Measurements from ENCODE around the gene SLC8A3.
"Not testable (repeated sequence)": the region's sequence is repeated elsewhere in the genome, so short reads cannot be mapped to it uniquely, and the experiment has no call there.

SLC8A3 gene, protein sequence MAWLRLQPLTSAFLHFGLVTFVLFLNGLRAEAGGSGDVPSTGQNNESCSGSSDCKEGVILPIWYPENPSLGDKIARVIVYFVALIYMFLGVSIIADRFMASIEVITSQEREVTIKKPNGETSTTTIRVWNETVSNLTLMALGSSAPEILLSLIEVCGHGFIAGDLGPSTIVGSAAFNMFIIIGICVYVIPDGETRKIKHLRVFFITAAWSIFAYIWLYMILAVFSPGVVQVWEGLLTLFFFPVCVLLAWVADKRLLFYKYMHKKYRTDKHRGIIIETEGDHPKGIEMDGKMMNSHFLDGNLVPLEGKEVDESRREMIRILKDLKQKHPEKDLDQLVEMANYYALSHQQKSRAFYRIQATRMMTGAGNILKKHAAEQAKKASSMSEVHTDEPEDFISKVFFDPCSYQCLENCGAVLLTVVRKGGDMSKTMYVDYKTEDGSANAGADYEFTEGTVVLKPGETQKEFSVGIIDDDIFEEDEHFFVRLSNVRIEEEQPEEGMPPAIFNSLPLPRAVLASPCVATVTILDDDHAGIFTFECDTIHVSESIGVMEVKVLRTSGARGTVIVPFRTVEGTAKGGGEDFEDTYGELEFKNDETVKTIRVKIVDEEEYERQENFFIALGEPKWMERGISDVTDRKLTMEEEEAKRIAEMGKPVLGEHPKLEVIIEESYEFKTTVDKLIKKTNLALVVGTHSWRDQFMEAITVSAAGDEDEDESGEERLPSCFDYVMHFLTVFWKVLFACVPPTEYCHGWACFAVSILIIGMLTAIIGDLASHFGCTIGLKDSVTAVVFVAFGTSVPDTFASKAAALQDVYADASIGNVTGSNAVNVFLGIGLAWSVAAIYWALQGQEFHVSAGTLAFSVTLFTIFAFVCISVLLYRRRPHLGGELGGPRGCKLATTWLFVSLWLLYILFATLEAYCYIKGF
- 0 to 0.04 (median 0) reads per million in 3 experiments for total RNA-seq

DNA sequence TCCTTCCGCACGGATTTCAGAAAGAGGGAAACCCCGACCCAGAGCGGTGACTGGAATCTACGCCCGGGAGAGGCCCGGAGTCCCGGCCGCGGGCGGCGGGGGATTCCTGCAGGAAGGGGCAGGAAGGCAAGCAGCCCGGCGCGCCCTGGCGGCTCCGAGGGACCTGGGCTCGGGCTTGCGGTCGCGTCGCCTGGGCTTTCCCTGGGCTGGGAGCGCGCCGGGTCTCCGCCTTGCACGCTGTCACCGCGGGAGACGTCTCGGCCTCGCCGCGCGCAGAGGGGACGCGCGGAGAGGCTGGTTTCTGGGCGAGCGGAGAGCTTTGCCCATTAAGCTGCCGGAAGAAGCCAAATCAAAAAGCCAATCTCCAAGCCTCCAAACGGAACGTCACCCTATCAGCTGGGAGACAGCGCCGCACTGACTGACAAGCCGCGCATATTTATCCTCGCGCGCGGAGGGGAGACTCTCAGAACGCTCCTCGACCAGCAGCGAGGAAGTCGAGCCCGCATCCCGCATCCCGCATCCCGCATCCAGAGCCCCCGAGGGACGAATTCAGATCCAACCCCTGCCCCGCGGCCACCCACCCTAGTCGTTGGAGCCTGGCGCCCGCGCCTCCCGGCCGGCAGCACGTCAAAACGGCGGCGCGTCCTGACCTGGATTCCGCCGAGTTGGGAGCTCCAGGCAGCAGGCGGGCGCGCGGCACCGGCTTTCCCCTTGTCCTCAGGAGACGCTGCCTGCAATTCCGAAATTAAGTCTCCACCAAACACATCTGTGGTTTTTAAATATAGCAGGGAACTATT is at the start of gene SLC8A3:
TSS of gene SLC8A3 (minus strand) at position 293 of the 797 bp plus-strand sequence. CDS start 20,529 bp downstream, outside the sequence.
- no peak for DNase-seq

DNA sequence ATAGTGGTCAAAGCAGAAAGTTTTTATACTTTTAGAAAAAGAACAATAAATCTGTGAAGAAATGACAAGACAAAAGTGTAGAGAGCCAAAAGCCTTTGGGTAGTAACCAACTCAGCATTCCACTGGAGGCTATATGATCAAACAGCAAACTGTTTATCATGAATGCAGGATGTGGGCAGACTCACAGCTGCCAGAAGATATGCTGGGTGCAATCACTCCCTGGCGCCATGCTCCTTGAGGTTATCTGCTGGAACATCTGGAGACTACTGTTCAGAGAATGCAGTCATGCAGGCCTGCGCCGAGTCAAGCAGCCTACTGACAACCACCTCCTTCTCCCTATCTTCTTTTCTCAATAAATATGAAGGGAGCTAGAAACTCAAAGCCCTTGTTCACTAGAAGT is 49.0 kb upstream of the SLC8A3 start:
- no peak for DNase-seq

DNA sequence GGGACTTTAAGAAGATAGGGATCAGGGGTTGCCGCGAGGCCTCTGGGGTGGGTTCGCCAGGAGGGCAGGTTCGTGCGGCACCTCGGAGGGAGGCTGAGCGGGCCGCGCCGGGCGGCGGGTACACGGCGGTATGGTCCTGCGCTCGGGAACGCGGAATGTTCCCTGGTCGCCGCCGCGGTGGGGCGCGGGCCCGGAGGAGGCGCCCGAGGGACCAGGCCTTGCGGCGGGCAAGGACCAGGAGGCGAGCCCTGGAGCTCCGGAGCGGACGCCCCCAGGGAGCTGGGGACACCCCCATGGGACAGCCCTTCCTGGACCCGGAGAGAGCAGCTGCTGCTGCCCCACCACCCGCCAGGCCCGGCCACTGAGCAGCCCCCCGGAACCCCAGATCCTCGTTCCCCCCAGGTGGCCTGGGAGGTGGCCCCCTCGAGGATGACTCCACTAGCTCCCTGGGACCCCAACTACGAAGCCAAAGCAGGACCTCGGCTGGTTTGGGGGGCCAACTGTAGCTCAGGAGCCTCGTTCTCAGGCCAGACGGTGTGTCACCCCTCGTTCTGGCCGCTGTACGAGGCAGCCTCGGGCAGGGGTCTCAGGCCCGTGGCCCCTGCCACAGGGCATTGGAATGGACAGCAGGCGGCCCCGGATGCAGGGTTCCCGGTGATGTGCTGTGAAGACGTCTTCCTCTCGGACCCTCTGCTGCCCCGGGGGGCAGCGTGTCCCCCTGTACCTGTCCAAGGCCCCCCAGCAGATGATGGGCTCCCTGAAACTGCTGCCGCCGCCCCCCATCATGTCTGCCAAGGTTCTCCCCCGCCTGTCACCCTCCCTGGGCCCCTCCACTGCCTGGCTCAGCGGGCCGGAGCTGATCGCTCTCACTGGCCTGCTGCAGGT is 45.6 kb upstream of the SLC8A3 start:
- DNase-seq: no peak

DNA sequence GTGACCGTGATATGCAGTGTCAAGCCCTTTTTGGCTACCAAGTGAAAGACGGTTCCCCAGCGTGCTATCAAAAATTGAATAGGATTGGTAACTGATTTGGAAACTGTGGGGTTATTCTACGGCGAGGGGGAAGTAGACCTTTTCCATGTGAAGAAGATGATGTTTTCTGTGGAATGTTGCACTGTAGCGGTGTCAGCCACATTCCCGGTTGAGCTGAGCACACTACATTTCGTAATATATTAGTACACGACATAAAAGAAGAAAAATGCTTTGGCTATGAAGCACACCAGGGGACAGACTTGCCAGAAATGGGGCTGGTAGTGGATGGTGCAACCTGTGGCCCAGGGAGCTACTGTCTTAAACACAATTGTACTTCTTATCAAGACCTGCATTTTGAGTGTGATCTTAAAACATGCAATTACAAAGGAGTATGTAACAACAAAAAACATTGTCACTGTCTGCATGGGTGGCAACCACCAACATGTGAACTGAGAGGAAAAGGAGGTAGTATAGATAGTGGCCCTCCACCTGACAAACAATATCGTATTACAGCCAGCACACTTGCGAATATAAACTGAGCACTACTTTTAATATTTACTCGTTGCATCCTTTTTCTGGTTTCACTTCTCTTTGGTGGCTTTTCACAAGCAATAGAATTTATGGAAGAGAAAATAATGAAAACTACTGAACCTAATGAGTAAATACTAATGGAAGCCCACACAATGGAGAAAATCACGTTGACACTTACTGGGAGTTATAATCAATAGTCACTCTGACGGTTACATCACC is 43.2 kb upstream of the SLC8A3 start:
- not testable (repeated sequence) for DNase-seq

DNA sequence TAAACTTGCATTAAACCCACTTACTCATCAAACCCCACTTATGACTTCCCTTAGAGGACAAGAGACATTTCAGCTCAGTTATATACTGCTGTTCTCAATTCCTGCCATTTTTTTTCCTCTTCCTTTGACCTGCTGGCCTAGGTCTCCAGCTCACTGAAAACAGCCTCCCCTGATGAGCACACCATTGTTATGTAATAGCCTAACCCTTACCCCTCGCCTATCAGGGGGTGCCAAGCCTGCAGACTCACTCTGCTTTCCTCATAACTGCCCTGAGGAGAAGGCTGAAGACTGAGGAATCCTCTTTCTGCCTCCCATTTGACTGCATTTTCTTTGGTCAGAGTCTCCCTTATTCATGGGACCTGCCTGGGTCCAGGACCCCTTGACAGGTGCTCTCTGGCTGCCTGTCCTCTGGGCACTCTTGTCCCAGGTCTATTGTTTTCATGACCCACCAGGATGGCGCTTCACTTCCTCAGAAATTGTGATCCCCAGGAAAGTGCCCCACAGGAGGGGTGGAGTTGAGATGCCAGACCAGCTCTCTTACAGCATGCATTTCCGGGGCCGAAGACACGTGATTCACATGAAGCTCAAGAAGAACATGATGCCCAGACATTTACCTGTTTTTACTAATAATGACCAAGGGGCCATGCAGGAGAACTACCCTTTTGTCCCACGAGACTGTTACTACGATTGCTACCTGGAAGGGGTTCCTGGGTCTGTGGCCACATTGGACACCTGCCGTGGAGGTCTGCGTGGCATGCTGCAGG is 41.3 kb upstream of the SLC8A3 start:
- not testable (repeated sequence) for DNase-seq

DNA sequence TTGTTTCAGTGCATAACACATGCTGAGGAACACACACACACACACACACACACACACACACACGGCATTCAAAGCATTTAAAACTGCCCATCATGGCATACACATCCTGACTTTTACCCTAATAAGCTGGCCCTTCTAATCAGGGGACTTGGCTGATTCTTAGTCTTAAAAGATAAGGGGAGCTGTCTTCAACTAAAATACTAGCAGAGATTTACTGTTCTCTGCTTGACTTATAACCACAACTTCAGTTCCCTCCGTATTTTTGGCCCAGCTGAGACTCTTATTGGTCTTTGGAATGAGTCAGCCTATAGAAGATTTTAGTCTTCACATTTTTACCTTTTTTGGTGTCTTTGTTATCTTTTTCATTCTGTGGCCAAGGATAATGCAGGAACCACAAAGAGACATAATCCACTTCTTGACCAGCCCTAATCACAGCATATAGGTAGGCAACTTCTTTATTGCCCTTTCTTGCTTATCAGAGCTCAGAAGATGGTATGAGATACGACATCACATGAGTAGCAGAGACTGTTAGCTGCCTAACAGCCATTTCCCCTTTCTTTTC is 25.1 kb upstream of the SLC8A3 start:
- no peak for DNase-seq

DNA sequence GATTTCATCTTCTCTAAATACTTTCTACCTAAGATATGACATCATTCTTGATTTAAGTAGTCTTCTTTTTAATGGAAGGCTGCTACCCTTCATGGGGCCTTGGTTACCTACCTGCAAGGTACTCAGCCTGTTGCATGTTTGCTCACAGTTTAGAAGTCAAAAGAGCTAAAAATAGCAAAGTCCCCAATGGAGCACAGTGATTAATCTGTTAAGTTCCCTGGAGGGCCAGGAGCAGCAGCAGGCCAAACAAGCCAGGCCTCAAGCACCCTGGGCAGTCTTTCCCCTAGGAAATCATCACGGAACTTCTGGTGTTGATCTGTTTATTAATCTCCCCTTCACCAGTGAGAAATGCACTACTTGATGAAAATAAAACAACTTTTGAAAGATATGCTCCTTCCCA is 24.0 kb upstream of the SLC8A3 start:
- DNase-seq: no peak

DNA sequence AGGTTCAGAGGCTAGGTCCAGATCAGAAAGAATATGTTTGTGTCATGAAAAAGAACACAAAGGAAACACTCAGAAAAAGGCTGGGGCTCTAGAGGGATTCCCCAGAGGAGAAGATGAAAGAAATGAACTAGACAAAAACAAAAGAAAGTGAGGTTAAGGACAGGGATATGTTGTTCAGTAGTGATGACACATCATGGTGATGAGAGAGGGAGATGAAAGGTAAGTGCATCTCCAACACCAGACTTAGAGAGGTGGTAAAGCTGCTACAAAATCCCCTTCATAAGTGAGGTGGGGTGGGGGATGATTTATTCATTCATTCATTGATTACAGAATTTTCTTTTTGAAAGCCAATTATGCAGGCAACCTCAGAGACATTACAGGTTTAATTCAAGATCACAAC is 19.6 kb upstream of the SLC8A3 start:
- DNase-seq: no peak

DNA sequence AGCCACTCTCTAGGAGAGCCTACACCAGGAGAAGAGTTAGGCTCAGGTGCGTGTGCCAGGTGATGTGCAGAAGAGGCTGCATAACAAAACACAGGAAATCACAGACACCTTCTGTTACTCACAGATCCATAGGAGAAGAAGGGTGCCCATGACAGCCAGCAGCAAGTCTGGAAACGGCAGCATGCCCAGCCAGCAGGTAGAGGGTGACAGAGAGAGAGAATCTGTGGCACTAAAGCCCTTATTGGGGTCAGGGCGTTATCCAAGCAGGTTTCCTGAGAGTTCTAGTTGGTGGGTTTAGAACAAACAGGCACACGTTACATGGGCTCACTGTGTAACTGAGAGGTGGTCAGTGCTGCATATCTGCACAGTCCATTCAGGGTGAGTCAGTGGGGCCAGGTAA is 14.9 kb upstream of the SLC8A3 start:
- no peak for DNase-seq

DNA sequence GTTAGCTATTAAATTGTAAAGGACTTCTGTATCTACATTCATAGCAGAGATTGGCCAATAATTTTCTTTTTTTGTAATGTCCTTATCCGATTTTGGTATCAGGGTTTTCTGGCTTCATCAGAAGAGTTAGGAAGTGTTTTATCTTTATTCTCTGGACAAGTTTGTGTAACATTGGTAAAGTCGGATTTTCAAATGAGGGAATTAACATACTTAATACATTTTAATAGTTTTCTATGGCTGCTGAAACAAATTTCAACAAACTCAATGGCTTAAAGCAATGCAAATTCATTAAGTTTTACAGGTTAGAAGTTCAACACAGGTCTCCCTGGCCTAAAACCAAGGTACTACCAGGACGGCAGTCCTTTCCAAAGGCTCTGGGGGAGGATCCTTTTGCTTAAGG is 13.2 kb upstream of the SLC8A3 start:
- no peak for DNase-seq

DNA sequence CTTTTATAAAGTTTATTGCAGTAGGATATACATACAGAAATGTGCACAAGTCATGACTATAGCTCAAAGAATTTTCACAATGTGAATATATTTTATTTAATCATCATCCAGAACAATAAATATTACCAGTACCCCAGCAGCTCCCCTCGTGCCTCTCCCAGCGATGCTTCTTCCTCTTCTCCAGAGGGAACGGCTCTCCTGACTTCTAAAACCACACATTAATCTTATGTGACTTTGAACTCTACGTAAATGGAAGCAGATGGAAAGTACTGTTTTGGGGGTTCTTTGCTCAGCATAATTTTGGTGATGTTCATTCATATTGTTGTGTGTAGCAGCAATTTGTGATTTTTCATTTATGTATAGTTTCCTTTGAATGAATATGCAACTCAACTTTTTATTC is 4.6 kb upstream of the SLC8A3 start:
- DNase-seq: no peak

DNA sequence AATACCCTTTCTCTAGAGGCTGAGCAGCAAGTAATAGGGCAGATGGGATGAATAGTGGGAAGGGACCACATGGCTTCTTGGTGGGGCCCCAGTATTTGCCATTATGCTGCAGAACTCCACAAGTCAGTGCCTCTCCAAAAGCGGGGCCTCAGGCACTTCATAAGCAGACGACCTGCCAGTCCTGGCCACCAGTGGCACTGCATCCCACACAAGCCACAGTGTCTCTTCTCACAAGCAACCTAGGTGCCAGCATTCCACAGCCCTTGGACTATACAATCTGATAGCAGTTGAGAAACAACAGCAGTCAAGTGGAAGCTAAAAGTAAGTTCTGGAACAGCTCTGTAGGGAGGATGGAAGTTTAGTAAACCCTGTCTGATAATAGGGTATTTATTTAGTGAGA is 4.2 kb upstream of the SLC8A3 start:
- no peak for DNase-seq

DNA sequence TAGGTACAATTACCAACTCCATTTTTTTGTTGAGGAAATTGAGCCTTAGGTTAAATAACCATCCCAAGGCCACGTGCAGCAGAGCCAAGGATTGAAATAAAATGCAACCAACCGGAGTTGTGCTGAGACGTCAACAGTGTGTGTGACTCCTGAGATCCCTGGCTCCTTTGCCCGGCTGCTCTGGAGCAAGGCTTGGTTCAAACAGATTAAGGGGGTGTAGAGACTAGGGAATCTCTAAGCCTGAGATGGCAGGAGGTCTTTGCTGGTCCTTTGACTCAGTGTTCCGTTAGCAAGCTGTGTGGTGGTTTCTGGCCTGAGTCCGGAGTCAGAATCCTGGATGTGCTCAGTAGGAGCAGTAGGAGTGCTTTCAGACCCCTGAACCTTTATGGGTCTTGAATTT is 1.4 kb upstream of the SLC8A3 start:
- no peak for DNase-seq

DNA sequence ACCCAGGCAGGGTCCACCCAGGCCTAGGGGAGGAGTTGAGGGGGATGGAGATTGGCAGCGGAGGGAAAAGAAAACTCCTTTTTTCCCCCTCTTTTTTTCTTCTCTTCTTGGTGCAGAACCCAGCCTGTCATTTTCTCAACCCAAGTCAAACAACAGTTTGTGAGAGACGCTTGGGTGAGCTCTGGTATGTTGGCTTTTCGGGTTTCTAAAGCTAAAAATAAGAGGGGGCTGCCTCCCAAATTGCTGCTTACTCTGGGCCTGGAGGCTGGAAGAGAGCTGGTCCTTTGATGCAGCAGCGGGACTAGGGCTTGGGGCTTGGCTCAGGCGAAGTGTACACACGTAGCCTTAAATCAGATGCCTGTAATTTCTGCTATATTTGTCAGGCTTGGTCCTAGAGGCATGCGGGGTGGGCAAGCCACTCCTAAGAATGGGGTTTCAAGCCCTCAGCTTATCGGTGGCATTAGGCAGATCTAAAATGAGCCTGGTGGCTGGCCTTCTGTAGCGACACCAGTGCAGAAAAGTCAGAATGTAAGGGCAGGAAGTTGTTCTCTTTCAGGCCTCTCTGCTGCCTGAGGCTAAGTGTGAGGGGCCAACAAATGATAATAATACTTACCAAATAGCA is 816 bp upstream of the SLC8A3 start:
- DNase-seq: no peak

DNA sequence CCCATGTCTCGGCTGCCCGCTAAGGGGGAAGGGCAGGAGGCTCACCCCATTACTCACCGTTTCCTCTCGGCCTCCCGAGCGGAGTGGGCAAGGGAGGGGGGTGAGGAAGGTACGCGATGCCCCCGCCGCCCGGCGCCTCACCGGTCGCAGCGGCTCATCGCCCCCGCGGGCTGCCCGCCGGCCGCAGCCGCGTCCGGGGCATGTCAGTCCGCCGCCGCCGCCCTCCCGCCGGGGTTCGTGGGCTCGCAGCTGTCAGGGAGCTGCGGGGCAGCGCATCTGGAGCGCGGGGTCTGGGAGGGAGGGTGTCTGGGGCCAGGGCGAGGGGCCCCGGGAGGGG is 461 bp downstream of the SLC8A3 start:
- DNase-seq: no peak

DNA sequence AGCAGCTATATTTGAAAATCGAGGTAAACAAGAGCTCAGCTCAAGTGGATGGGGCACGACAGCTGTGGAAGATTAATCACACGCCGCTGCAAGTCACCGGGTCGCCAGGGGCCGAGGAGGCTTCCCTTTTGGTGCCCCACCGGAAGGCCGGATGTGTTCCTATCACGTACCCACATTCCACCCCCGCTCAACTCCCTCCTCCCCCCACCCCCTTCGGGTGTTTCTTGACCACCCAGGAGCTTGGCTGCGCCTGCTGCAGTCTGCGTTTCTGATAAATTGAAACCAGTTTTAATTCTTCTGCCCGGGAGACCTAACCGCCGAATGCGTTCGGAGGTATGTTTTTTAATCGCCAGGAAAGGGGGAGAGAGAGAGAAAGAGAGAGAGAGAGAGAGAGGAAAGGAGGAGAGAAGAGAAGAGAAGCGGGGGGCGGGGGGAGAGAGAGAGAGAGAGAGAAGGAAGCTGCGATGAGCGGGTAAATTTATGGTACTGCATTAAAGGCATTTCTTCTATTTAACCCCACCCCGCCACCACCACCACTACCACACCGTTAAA is 1.8 kb downstream of the SLC8A3 start:
- DNase-seq: no peak

DNA sequence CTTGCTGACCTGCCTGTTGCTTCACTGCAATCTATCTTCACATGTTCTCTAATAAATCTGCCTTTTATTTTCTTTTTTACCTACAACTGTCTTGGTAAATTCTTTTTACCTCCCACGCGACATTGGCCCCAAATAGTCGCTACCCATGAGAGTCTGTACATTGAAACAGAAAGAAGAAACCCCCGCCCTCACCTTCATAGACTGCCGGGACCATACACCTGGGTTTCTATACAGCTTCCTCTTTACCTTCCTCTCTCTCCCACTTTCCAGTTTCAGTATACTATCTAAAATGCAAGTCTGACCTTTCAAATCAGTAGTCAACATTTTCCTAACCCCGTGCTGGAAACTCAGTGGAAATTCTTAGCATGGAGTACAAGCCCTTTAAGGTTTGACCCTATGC is 4.8 kb downstream of the SLC8A3 start:
- no peak for DNase-seq

DNA sequence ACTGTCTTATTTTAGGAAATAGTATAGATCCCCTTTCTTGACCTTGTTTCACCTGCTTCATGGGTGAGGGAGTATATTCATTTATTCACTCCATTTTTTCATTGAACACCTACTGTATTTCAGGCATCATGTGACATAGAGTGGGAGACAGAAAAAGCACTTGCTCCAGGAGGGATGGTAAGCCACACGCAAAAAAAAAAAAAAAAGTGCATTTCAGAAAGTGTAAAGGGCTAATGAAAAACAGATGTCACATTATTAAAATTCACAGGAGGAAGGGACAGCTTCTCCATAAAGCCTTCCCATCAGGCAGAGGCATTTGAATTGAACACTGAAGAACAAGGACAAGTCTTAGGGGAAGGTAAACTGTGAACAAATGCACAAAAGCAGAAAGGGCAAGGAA is 7.5 kb downstream of the SLC8A3 start:
- DNase-seq: no peak

DNA sequence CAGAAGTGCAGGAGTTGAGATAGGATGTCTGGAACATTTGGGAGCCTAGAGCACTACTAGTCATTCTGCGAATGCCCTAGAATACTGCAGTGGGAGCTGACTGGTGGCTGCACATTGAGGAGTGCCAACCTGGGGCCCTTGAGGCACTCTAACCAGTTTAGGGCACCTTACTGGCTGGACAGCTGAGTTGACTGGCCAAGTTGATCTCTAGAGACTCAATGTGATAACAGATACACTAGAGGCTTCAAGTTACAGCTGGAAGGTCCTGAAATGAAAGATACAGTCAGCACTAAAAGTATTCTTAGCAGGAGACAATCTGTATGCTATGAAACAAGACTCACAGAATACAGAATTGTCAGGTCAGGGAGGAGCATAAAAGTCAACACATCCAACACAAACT is 8.0 kb downstream of the SLC8A3 start:
- no peak for DNase-seq

Measured in central memory CD4-positive, alpha-beta T cell (primary cell).